IPS-NIHi11 (cell line): ENCODE results near the gene FNBP1.
"Not testable (repeated sequence)": the region's sequence is repeated elsewhere in the genome, so short reads cannot be mapped to it uniquely, and the experiment has no call there.

ENCODE experiments used
- DNase-seq: peaks from one replicate; pipeline ENCODE4 v3.0.0; 2012; ENCODE audit warnings: mixed read lengths, low spot score

The FNBP1 gene

DNA sequence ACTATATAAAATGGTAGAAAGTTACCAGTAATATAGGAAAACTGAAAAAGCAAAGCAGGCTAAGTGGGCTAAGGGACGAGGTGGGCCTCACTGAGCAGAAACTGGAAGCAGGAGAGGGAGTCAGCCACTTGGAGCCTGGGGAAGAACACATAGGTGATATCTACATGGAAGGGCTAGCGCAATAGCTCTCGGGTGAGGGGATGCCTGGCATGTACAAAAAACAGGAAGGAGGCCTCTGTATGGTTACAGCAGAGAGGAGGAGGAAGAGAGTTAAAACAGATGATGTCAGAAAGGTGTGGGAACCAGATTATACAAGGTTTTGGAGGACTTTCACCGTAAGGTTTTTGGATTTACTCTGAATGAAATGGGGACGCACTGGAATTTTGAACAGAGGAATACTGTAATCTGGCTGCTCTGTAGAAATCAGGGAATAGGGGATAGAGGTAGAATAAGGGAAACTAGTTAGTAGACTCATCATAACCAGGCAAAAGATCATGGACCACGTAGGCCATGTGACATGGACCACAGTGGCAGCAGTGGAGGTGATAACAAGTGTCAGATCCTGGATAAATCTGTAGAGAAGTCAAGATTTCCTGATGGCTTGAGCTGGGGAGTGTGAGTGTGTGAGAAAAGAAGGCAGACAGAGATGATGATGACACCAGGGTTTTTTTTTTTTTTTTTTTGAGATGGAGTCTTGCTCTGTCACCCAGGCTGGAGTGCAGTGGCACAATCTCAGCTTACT, 52.5 kb downstream of the FNBP1 start:
- no peak for DNase-seq

DNA sequence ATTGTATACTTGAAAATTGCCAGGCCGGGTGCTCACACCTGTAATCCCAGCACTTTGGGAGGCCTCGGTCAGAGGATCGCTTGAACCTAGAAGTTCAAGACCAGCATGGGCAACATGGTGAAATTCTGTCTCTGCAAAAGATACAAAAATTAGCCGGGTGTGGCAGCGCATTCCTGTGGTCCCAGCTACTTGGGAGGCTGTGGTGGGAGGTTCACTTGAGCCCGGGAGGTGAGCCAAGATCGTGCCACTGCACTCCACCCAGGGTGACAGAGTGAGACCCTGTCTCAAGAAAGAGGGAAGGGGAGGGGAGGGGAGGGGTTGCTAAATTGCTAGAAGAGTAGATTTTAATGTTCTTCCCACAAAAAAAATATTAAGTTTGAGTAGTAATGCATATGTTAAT, 53.2 kb downstream of the FNBP1 start:
- no peak for DNase-seq

DNA sequence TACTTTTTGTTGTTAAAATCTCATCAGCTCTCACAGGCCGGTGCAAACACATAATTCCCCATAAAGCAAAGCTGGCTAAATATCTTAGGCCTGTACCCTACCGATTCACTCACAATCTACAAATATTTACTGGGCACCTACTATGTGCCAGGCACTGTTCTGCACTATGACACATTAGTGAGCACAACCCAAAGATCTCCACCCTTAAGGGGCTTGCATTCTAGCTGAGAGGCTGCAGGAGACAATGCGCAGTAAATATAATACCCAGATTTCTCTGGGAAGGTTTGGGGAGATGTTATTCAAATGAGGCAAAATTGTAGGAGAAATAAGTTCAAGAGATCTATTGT, 53.7 kb downstream of the FNBP1 start:
- DNase-seq: no peak

- no peak for DNase-seq
Measured at GRCh38 chr9:129988607-129989361, 54.2 kb downstream of the FNBP1 start.

DNA sequence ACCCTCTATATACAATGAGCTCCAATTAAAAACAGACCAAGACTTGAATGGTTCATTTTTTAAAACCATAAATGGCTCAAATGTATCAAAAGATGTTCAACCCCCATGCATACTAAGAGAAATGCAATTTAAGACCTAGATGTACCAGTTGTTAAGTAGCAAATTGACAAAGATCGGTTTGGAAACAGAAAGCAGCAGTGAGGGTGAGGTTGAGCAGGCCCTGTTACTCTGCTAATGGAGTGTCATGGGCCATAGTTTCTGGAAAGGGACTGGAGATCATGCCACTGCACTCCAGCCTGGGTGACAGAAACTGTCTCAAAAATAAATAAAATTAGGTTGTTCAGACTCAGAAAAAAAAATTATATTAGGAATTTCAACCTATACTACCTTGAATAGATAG, 55.0 kb downstream of the FNBP1 start:
- DNase-seq: no peak

GRCh38 chr9:129987047-129987446, 55.9 kb downstream of the FNBP1 start:
- DNase-seq: no peak

DNA sequence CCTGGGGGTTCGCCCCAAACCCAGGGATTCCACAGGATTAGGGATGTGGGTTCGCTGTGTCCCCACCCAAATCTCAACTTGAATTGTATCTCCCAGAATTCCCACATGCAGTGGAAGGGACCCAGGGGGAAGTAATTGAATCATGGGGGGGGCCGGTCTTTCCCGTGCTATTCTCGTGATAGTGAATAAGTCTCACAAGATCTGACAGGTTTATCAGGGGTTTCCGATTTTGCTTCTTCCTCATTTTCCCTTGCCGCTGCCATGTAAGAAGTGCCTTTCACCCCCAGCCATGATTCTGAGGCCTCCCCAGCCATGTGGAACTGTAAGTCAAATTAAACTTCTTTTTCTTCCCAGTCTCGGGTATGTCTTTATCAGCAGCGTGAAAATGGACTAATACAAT, 58.4 kb downstream of the FNBP1 start:
- DNase-seq: not testable (repeated sequence)

DNA sequence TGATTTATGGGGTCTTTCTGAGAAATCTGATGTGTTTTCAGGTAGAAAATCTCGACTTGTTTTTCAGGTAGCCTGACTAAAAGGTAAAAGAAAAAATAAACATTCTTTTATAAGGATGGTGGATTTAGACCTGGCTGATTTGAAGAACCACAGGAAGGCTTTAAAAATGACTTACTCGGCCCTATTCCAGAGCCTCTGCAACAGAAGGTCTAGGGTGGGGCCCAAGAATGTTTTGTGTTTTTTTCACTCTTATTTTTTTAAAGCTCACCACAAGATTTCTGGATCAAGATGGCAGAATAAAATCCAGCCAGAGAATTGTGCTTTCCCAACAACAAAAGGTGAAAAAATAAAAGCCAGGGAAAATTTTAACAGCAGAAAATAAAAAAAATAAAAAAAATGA, 59.1 kb downstream of the FNBP1 start:
- DNase-seq: no peak

- DNase-seq: no peak
Measured at GRCh38 chr9:129981180-129981907, 61.6 kb downstream of the FNBP1 start.

DNA sequence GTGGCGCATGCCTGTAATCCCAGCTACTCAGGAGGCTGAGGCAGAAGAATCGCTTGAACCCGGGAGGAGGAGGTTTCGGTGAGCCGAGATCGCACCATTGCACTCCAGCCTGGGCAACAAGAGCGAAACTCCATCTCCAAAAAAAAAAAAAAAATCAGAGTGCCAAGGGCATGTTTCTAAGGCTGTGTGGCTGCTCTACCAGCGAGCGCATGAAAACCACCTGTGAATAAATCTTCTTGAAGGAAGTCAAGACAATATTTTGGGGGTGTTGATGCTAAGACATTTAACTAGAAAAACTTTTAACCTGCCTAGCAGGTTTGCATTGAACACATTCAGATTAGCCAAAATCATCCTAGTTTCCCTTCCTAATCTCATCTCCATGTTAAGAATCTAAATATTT, 62.8 kb downstream of the FNBP1 start:
- DNase-seq: not testable (repeated sequence)

- no peak for DNase-seq
Measured at GRCh38 chr9:129979071-129979745, 63.8 kb downstream of the FNBP1 start.

DNA sequence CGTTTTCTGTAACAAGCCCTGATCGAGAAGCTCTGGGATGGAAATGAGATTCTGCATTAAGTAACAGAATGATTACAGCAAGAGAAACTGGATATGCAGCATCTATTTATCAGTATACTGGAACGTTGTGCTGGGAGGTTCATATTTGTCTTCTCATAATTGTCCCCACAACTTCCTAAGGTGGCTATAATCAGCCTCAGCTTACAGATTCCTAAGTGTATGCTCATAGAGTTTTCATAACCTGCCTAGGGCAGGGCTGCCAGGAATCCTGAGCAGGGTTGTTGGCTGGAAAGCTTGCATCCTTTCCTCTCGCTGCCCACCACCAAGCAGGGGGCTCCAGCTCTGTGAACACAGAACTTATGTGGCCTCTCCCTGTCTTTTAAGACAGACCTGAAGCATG, 70.2 kb downstream of the FNBP1 start:
- DNase-seq: no peak

GRCh38 chr9:129968690-129969485, 74.1 kb downstream of the FNBP1 start:
- DNase-seq: no peak

- DNase-seq: peak; percentile 16
Measured at GRCh38 chr9:129964901-129965734, 77.9 kb downstream of the FNBP1 start.

DNA sequence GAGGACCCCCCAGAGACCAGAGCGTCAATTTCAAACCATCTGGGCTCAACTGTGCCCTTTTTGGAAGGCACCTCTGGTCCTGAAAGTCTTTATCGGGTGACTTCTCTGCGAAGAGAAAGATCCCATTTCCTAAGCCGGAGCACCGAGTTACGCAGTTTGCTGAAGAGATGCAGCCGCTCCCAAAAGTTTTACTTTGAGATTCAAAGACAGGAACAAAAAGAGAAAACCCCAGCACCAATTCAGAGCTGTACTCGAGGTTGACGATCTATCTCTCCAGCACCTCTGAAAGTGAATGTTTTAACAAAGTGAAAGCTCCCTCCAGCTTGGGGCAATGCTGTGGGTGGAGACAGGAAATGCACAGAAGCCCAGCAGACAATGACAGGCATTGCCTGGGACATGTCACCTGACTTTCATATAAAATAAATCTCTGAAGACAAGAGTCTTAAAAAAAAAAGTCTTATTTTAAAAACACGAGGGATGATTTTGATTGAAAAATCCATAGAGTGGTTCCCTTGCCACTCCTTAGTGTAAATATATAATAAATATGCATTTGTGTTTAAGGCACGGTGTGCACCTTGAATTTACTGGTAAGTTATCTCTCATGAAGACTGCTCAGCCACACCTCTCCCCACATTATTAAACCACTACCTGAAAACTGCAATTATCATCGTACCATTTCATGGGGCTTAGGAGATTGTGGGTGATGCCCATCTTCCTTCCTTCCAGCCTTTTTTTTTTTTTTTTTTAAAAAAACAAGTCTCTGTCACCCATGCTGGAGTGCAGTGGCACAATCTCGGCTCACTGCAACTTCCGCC, 79.9 kb downstream of the FNBP1 start:
- peak; percentile 44 for DNase-seq

DNA sequence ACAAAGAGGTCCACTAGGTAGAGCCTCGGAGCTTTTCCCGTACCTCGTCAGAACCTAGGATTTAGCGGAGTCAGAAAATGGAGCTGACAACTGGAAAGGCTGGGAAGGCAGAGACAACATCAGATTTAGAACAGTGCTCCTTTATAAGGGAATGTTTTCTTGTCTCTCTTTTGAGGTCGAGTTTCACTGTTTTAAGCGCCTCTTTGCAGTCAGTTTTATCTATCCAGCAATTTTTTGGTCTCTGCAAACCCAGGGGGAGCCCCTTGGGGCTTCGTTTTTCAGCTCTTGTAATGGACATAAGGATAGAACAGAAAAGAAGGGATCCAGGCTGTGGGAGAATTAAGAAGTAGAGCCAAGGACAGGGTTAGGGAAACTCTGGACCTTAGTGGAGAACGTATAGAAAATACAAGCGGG, 80.5 kb downstream of the FNBP1 start:
- DNase-seq: no peak

DNA sequence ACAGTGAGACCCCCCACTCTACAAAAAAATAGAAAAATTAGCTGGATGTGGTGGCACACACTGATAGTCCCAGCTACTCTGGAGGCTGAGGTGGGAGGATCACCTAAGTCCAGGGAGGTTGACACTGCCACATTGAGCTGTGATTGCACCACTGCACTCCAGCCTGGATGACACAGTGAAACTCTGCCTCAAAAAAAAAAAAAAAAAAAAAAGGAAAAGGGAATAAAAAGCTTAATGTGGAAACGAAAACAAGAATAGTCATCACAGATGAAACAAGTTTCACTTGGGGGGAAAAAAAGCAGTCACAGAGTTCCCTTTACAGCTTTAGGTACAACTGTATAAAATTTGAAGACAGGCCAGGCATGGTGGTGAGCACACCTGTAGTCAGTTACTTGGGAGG, 84.2 kb downstream of the FNBP1 start:
- no peak for DNase-seq

GRCh38 chr9:129954868-129955550, 88.0 kb downstream of the FNBP1 start:
- DNase-seq: no peak

DNA sequence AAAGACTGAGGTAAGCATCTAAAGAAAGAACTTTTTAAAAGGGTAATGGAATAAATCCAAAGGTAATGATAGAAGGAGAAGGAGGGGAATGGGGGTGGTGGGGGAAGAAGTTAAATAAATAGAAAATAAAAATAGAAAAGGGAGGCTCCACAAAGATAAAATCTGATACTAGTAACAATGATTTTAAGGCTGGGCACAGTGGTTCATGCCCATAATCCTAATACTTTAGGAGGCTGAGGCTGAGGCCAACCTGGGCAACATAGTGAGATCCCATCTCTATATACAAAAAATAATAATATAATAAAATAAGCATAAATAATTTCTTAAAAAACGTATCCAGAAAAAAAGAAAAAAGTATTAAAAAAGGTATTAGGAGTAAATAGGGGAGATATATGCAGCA, 89.3 kb downstream of the FNBP1 start:
- no peak for DNase-seq
